Stimulated activated CD4-positive, alpha-beta T cell treated with anti-CD3 and anti-CD28 coated beads, TNF-alpha, amount 100 ng/mL, for 24 hours (primary cell): ENCODE results near the gene MEGF6.

Experiments used
- DNase-seq, 3 experiments: peaks; one replicate each; pipeline ENCODE4 v3.0.0-alpha.2; 2020; ENCODE audit warnings: low read depth in 3 of 3

Gene MEGF6

DNA sequence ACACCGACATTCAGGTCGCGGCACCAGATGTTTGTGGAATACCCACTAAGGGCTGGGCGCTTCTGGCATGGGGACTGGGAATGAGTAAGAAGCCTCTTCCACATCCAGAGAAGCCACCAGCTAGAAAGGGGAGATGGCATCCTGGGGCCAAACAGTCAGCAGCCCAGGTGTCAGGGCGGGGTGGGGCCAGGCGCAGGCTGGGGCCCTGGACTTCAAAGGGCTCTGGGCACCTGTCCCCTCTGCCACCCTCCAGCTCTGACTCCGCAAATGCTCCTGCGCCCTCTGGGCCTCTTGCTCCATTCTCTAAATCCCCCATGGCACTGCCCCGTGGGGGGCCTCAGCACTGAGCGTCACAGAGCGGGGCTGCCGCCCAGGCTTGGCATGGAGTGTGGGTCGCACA is 70.4 kb downstream of the MEGF6 start:
- DNase-seq: no peak

- no peak for DNase-seq
Measured at GRCh38 chr1:3539707-3540425, 71.4 kb downstream of the MEGF6 start.

GRCh38 chr1:3537359-3537758 is 73.9 kb downstream of the MEGF6 start:
- no peak for DNase-seq

GRCh38 chr1:3536420-3537195 is 74.7 kb downstream of the MEGF6 start:
- no peak for DNase-seq

GRCh38 chr1:3535732-3536131 is 75.6 kb downstream of the MEGF6 start:
- no peak for DNase-seq

- no peak for DNase-seq
Measured at GRCh38 chr1:3534803-3535637, 76.3 kb downstream of the MEGF6 start.

GRCh38 chr1:3533067-3534048 is 78.0 kb downstream of the MEGF6 start:
- no peak for DNase-seq

DNA sequence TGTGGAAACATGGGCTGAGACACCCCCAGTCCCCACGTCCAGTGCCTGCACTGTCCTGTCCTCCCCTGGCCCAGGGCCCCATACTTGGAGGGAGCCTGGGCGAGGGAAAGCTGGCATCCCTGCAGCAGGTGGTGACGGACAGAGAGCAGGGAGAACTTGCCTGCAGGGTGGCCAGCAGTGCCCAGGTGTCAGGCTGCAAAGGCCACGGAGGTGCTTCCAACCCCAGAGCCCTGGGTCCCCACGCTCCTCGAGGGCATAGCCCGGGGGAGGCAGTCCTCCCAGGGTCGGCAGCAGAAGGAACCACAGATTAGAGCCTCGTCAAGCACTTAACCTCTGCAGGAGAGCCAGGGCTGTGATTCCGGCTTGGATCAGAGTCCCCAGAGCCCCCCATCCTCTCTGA is 79.4 kb downstream of the MEGF6 start:
- DNase-seq: no peak

- DNase-seq: peak; percentile 53 to 82 (median 65)
Measured at GRCh38 chr1:3530926-3531818, 80.1 kb downstream of the MEGF6 start.

DNA sequence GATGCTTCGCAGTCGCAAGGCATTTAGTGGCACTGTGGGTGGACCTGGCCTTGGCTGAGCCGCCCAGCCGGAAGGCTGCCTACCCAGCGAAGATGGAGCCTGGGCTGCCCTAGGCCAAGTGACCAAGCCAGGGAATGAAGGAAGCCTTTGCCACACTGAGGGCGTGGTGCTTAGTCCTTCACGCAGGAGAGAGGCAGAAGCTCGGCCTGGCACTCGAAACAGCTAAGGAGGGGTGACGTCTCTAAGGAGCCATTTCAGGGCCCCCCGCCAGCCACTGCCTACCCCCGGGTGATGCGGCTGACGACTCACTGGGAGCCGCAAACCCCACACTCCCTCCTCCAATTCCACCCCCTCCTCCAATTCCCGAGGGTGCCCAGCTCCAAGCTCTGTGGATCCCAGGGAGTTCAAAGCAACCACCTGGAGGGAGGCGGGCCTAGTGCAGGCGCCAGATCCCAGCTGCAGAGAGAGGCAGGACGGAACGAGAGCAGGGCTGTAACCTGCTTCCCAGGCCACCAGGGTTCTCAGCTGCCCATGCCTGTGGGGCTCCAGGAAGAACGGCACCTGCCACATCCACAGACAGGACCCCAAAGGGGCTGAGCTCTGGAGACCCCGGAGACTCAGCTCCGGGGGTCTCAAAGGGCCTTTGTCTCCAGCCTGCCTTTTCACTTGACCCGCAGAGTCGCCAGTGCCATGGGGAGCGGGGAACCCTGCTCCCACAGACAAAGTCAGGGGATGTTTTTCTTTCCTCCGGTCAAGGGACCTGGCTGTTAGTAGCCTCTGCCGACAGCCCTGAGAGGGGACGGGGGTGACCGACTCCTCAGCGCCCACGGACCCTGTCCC is 81.0 kb downstream of the MEGF6 start:
- peak in 1 of 3 experiments; percentile 1 for DNase-seq

- DNase-seq: no peak
Measured at GRCh38 chr1:3529099-3529729, 82.1 kb downstream of the MEGF6 start.

- no peak for DNase-seq
Measured at GRCh38 chr1:3527774-3528173, 83.5 kb downstream of the MEGF6 start.

GRCh38 chr1:3525551-3526482 is 85.5 kb downstream of the MEGF6 start:
- DNase-seq: no peak

GRCh38 chr1:3524556-3525203 is 86.6 kb downstream of the MEGF6 start:
- no peak for DNase-seq

DNA sequence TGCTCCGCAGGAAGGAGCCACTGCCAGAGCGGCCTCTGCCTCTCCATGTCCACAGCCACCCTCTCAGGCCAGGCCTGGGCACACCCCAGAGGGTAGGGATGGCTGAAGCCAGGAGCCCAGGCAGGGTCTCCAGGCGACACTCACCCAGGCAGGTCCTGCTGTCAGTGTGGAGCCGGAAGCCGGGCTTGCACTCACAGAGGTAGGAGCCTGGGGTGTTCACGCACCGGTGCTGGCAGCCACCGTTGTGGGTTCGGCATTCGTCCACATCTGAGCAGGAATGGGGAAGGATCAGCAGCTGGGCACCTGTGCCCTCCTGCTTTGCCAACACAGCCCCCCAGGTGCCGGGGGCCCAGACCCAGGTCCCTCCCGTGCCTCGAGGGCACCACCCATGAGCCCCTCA is 87.3 kb downstream of the MEGF6 start:
- DNase-seq: no peak

- DNase-seq: no peak
Measured at GRCh38 chr1:3522564-3523265, 88.6 kb downstream of the MEGF6 start.
